Breast epithelium (tissue), 4 donors: Measurements from ENCODE around the gene BICC1. TPM values are rescaled to one million over a fixed set of nuclear protein-coding genes. Genes with fewer than 3 reads are reported as not detected.

Source experiments
- DNase-seq, 2 donors: peaks; one replicate each; pipeline ENCODE4 v3.0.0-alpha.2; 2019; ENCODE audit warnings: low spot score in 2 of 2
- H3K27ac ChIP-seq, 2 donors: fragments of 200-600 bp; sonication (generic) in 1 of 2; one replicate each; pipeline ENCODE4 v1.5.1; 2016 to 2019; ENCODE audit warnings: mild to moderate bottlenecking in 1 of 2
- H3K27me3 ChIP-seq, 2 donors: fragments of 200-600 bp; sonication (generic) in 1 of 2; one replicate each; pipeline versions ENCODE4 v1.5.1 to v1.6.0; 2017 to 2019; ENCODE audit warnings: control low read depth in 1 of 2, mild to moderate bottlenecking in 1 of 2
- H3K36me3 ChIP-seq: fragments of 200-600 bp; one replicate; pipeline ENCODE4 v1.5.1; 2019
- H3K4me1 ChIP-seq, 2 donors: fragments of 200-600 bp; sonication (generic); one replicate each; pipeline ENCODE4 v1.5.1; 2016 to 2019; ENCODE audit warnings: control low read depth in 1 of 2
- H3K4me3 ChIP-seq, 3 donors: fragments of 200-600 bp; sonication (generic); 1 replicate in 2 of 3; 2 replicates in 1 of 3; pipeline ENCODE4 v1.5.1; 2016 to 2019; ENCODE audit warnings: mild to moderate bottlenecking in 3 of 3, moderate library complexity in 2 of 3
- H3K9me3 ChIP-seq, 2 donors: fragments of 200-600 bp; sonication (generic) in 1 of 2; one replicate each; pipeline ENCODE4 v1.5.1; 2016 to 2019; ENCODE audit warnings: control low read depth in 1 of 2
- POLR2A ChIP-seq: fragments of 450-650 bp; IDR thresholded peaks from one replicate; pipeline ENCODE4 v1.6.1; 2016; ENCODE audit warnings: antibody characterized with exemption, mild to moderate bottlenecking, moderate library complexity
- POLR2AphosphoS5 ChIP-seq, 3 donors: sonication (generic); formaldehyde crosslinking; IDR thresholded peaks; one replicate each; pipeline ENCODE4 v1.6.1; 2017; ENCODE audit warnings: antibody characterized with exemption in 3 of 3
- intact Hi-C: fragments of 100-400 bp; cut with DNase I; formaldehyde crosslinking; loops from one replicate; pipeline ENCODE4 v1.15.1; 2023; ENCODE audit warnings: low total_unique reads
- total RNA-seq, 3 donors: library from RNA; depleted of rRNA; stranded (reverse); fragments of >200 nt; gene quantifications; one replicate each; pipeline ENCODE4 v1.1.0, GENCODE V29; 2016
- TF ChIP-seq, protein P1 (sequence below), 3 donors: fragments of 450-650 bp; IDR thresholded peaks; one replicate each; pipeline ENCODE4 v1.5.1; 2016 to 2017; ENCODE audit warnings: antibody characterized with exemption in 3 of 3, mild to moderate bottlenecking in 3 of 3, moderate library complexity in 3 of 3

BICC1 gene
- total RNA-seq, 3 donors from 2014 or later, result 24.3 to 35.5 (median 26.2) TPM

DNA sequence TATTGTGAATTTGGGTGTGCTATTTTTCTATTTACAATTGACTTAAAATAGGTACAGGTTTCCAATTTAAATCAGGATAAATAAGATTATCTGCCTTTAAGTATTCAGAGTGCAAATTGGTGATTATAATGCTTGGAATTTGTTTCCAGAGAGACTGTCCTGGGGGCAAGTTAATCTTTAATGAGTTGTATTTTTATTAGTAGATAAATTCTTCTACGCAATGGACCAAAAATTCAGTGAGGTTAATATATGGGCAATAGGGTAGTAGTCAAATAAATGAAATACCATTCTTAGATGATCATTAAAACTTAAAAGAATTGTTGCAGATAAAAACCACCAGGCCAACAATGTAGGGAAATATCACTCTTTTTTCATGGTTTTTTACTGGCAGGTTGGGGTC lies 3.4 kb downstream of the BICC1 start:
- DNase-seq, result no peak
- Histone ChIP-seq H3K4me1 (no peaks in the 10 kb centered on the region), H3K27me3 (peaks cover 0 to 6% of the 10 kb centered on the region in 2 donors), H3K27ac (no peak overlapping the region), H3K36me3 (no peaks in the 10 kb centered on the region), H3K9me3 (no peaks in the 10 kb centered on the region), H3K4me3 (peak overlapping the region in 2 of 3 donors; percentile 73 to 78)
- intact Hi-C loops, result no loop called here
- TF ChIP-seq POLR2AphosphoS5 (IDR thresholded peaks at IDR 0.05), result no peak
- TF ChIP-seq, protein P1, sequence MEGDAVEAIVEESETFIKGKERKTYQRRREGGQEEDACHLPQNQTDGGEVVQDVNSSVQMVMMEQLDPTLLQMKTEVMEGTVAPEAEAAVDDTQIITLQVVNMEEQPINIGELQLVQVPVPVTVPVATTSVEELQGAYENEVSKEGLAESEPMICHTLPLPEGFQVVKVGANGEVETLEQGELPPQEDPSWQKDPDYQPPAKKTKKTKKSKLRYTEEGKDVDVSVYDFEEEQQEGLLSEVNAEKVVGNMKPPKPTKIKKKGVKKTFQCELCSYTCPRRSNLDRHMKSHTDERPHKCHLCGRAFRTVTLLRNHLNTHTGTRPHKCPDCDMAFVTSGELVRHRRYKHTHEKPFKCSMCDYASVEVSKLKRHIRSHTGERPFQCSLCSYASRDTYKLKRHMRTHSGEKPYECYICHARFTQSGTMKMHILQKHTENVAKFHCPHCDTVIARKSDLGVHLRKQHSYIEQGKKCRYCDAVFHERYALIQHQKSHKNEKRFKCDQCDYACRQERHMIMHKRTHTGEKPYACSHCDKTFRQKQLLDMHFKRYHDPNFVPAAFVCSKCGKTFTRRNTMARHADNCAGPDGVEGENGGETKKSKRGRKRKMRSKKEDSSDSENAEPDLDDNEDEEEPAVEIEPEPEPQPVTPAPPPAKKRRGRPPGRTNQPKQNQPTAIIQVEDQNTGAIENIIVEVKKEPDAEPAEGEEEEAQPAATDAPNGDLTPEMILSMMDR (IDR thresholded peaks at IDR 0.05), result no peak
- no peak for TF ChIP-seq POLR2A

DNA sequence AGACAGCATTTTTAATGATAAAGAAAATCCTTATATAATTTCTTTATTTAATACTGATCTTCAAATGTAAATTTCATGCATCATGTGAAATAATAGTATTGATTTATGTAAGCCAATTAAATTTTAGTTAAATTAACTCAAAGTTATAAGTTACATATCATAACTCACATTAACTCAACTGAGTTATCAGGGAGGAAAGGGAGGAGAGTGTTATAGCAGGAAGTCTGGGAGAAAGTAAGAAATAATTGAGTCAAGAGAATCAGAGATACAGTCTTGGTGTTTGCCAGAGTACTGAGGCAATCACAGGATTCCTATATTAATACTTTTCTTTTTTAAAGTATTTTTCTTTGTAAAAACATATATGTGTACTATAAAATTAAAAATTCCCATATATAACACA lies 4.0 kb downstream of the BICC1 start:
- DNase-seq, result no peak
- H3K36me3 ChIP-seq, result no peaks in the 10 kb centered on the region
- H3K27me3 ChIP-seq, result peaks cover 0 to 6% of the 10 kb centered on the region in 2 donors
- TF ChIP-seq, protein P1 (IDR thresholded peaks at IDR 0.05), result no peak
- TF ChIP-seq POLR2A (no peak), POLR2AphosphoS5 (IDR thresholded peaks at IDR 0.05) (no peak)
- no peaks in the 10 kb centered on the region for H3K4me1 ChIP-seq
- H3K27ac ChIP-seq, result no peak overlapping the region
- no peaks in the 10 kb centered on the region for H3K9me3 ChIP-seq
- intact Hi-C loops, result no loop called here
- no peak overlapping the region for H3K4me3 ChIP-seq

DNA sequence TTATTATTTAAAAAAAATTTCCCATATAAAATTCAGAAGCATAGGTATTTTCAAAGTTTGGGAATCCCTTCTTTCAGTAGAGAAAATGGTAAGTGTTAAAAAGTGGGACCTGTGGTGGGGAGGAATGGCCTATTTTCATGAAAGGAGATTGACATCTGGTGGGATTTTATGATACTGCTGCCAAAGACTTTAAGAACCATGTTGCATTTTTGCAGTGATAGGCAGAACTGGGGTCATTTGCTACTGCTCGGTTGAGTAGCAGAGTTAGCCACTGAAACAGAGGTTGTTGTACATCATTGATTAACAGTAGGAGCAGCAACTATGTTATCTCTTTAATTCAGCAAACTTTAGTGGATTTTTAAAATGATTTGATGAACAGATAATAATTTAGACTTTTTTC lies 4.4 kb downstream of the BICC1 start:
- intact Hi-C loops, result no loop called here
- DNase-seq, result no peak
- TF ChIP-seq, protein P1 (IDR thresholded peaks at IDR 0.05), result no peak
- TF ChIP-seq POLR2AphosphoS5 (IDR thresholded peaks at IDR 0.05) (no peak), POLR2A (no peak)
- Histone ChIP-seq H3K4me1 (no peaks in the 10 kb centered on the region), H3K4me3 (no peak overlapping the region), H3K27ac (no peak overlapping the region), H3K27me3 (peaks cover 0 to 6% of the 10 kb centered on the region in 2 donors), H3K9me3 (no peaks in the 10 kb centered on the region), H3K36me3 (no peaks in the 10 kb centered on the region)

DNA sequence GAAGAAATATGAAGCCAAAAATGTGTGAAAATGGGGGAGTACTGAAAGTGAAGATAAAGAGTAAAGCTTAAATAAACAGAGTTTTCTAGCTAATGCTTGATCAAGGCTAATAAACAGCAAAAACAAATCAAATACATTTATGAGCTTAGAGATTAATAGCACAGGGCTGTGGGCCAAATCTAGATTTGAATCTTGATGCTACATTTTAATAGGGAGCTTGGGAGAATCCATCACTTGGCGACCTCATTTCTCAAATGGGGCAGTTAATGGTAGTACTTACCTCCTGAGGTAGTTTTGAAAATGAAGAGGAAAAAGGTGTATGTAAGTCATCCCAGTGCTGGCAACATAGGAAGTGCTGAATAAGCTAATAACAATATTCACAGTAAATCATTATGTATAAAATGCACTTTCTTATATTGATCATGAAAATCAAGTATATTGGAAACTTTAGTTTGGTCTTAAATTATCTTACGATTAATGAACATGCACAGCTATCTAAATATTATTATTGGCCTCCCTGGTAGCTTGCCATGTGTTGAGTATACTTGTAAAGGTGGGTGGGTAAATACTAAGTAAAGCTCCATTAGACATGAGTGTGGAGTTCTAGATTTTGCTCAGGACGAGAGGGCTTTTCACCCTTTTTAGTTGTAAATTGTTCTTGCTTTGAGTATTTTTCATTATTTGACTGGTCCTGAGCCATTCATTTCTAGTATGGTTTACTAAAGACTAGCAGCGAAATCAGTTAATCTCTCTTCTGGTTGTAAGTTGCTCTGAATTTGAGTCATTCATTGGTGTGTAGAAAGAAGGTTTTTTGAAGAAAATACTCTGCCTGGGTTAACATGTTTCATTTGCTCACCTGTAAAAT lies 5.1 kb downstream of the BICC1 start:
- H3K27ac ChIP-seq, result no peak overlapping the region
- H3K9me3 ChIP-seq, result no peaks in the 10 kb centered on the region
- DNase-seq, result no peak
- no peaks in the 10 kb centered on the region for H3K4me1 ChIP-seq
- intact Hi-C loops, result no loop called here
- no peak overlapping the region for H3K4me3 ChIP-seq
- peaks cover 0 to 6% of the 10 kb centered on the region in 2 donors for H3K27me3 ChIP-seq
- TF ChIP-seq, protein P1 (IDR thresholded peaks at IDR 0.05), result no peak
- TF ChIP-seq POLR2A, result no peak
- TF ChIP-seq POLR2AphosphoS5 (IDR thresholded peaks at IDR 0.05), result no peak
- no peaks in the 10 kb centered on the region for H3K36me3 ChIP-seq

DNA sequence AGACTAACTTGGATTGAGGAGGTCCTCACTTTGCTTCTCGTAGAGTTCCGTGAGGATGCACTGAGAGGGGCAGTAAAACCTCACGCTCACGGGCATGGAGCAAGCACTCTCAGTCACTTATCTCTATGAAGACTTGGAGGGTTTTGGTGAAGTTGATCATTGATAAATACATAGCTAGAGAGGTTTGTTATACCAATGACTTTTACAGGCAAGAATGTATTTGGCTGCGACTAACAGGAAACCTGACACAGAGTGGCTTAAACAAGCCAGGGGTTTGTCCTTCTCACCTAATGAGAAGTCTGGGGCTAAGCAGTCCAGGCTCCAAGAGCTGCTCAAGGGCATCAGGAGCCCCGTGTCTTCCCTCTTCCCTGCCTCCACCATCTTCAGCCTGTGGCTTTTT lies 6.1 kb downstream of the BICC1 start:
- H3K4me3 ChIP-seq, result peak overlapping the region in 1 of 3 donors; percentile 12
- H3K9me3 ChIP-seq, result no peaks in the 10 kb centered on the region
- no peaks in the 10 kb centered on the region for H3K4me1 ChIP-seq
- H3K27ac ChIP-seq, result peak overlapping the region in 1 of 2 donors; percentile 15
- TF ChIP-seq, protein P1 (IDR thresholded peaks at IDR 0.05), result no peak
- TF ChIP-seq POLR2A (no peak), POLR2AphosphoS5 (IDR thresholded peaks at IDR 0.05) (no peak)
- H3K27me3 ChIP-seq, result peaks cover 0 to 6% of the 10 kb centered on the region in 2 donors
- H3K36me3 ChIP-seq, result no peaks in the 10 kb centered on the region
- intact Hi-C loops, result no loop called here
- DNase-seq, result no peak
